HEK293T (cell line): ENCODE measurements around the gene DLG2.

Experiments used
- CTCF ChIA-PET: fragments of 350-600 bp; formaldehyde crosslinking; extraction: SDS; loops from one replicate; lab custom pipeline; 2021; ENCODE audit warnings: antibody characterized with exemption, inconsistent platforms; lab: Yijun Ruan, JAX
- POLR2A ChIA-PET: fragments of 350-600 bp; formaldehyde crosslinking; extraction: SDS; loops from one replicate; lab custom pipeline; 2020; ENCODE audit warnings: antibody characterized with exemption, inconsistent platforms; lab: Yijun Ruan, JAX
- DNase-seq: peaks from one replicate; pipeline ENCODE4 v3.0.0; 2012; ENCODE audit warnings: mixed read lengths; ENCODE audit errors: extremely low spot score
- ARNT ChIP-seq: fragments of 450-650 bp; IDR thresholded peaks from 2 replicates; pipeline ENCODE4 v1.6.1; 2017; ENCODE audit warnings: mild to moderate bottlenecking
- BHLHE40 ChIP-seq: fragments of 450-650 bp; IDR thresholded peaks from 2 replicates; pipeline ENCODE4 v1.6.1; 2016; ENCODE audit warnings: mild to moderate bottlenecking, moderate library complexity, borderline replicate concordance
- CTBP1 ChIP-seq: fragments of 450-650 bp; IDR thresholded peaks from 2 replicates; pipeline ENCODE4 v1.6.1; 2016; ENCODE audit warnings: borderline replicate concordance
- ELF4 ChIP-seq: fragments of 450-650 bp; IDR thresholded peaks from 2 replicates; pipeline ENCODE4 v1.6.1; 2017; ENCODE audit warnings: antibody characterized with exemption
- FOXA1 ChIP-seq: fragments of 450-650 bp; IDR thresholded peaks from 2 replicates; pipeline ENCODE4 v1.6.1; 2016; ENCODE audit warnings: mild to moderate bottlenecking
- FOXK2 ChIP-seq: fragments of 450-650 bp; IDR thresholded peaks from 2 replicates; pipeline ENCODE4 v1.6.1; 2016; ENCODE audit warnings: mild to moderate bottlenecking
- FOXM1 ChIP-seq: fragments of 450-650 bp; IDR thresholded peaks from 2 replicates; pipeline ENCODE4 v1.6.1; 2017; ENCODE audit warnings: mild to moderate bottlenecking, borderline replicate concordance
- HDGF ChIP-seq: fragments of 450-650 bp; IDR thresholded peaks from 2 replicates; pipeline ENCODE4 v1.6.1; 2017; ENCODE audit warnings: antibody characterized with exemption, borderline replicate concordance
- L3MBTL2 ChIP-seq: fragments of 450-650 bp; conservative IDR thresholded peaks from 2 replicates; pipeline ENCODE4 v1.6.1; 2016; ENCODE audit warnings: mild to moderate bottlenecking
- LEF1 ChIP-seq: fragments of 450-650 bp; IDR thresholded peaks from 2 replicates; pipeline ENCODE4 v1.6.1; 2017; ENCODE audit warnings: mild to moderate bottlenecking, borderline replicate concordance
- NFRKB ChIP-seq: fragments of 450-650 bp; IDR thresholded peaks from 2 replicates; pipeline ENCODE4 v1.6.1; 2016; ENCODE audit warnings: mild to moderate bottlenecking, moderate library complexity
- PKNOX1 ChIP-seq: fragments of 450-650 bp; IDR thresholded peaks from 2 replicates; pipeline ENCODE4 v1.6.1; 2016
- SP1 ChIP-seq: fragments of 450-650 bp; IDR thresholded peaks from 2 replicates; pipeline ENCODE4 v1.6.1; 2017
- SUZ12 ChIP-seq: fragments of 450-650 bp; IDR thresholded peaks from 2 replicates; pipeline ENCODE4 v1.6.1; 2016; ENCODE audit warnings: mild to moderate bottlenecking
- TARDBP ChIP-seq: fragments of 450-650 bp; IDR thresholded peaks from 2 replicates; pipeline ENCODE4 v1.6.1; 2016
- ZNF384 ChIP-seq: fragments of 450-650 bp; IDR thresholded peaks from 2 replicates; pipeline ENCODE4 v1.6.1; 2016

The DLG2 gene

GRCh38 chr11:83835423-83835822, 1791.7 kb downstream of the DLG2 start:
- POLR2A ChIA-PET, result no interaction called here
- no peak for DNase-seq
- CTCF ChIA-PET, result interaction anchor here (2.0 kb wide), 1 partner anchor 689 kb away, joined by 11 read pairs; no protein-coding TSS in a partner anchor
- TF ChIP-seq FOXA1 (no peak), HDGF (no peak), ELF4 (no peak), SUZ12 (no peak), TARDBP (no peak), LEF1 (no peak), SP1 (no peak), ZNF384 (no peak), FOXK2 (no peak), L3MBTL2 (no peak), BHLHE40 (no peak)

- no peak for TF ChIP-seq TARDBP
- no peak for TF ChIP-seq FOXM1
- no peak for TF ChIP-seq FOXK2
- no peak for TF ChIP-seq LEF1
- TF ChIP-seq BHLHE40, result no peak
- no peak for TF ChIP-seq SP1
- TF ChIP-seq ELF4, result no peak
- TF ChIP-seq PKNOX1, result no peak
- TF ChIP-seq ARNT, result no peak
- no peak for TF ChIP-seq FOXA1
- no peak for TF ChIP-seq SUZ12
- TF ChIP-seq ZNF384, result no peak
- no peak for TF ChIP-seq HDGF
- DNase-seq, result no peak
- CTCF ChIA-PET, result no interaction called here
- POLR2A ChIA-PET, result no interaction called here
Observed at GRCh38 chr11:83831929-83832328, 1795.2 kb downstream of the DLG2 start.

GRCh38 chr11:83827940-83828554, 1799.1 kb downstream of the DLG2 start:
- CTCF ChIA-PET, result interaction anchor here (1.0 to 1.5 kb wide), 5 partner anchors 9 to 731 kb away, joined by 3 to 7 read pairs (median 4); no protein-coding TSS in a partner anchor
- TF ChIP-seq FOXA1 (no peak), FOXK2 (no peak), HDGF (no peak), FOXM1 (no peak), BHLHE40 (no peak), ARNT (no peak), SUZ12 (no peak), TARDBP (no peak), LEF1 (no peak)
- POLR2A ChIA-PET, result no interaction called here
- DNase-seq, result peak; percentile 30

GRCh38 chr11:83827520-83827919, 1799.6 kb downstream of the DLG2 start:
- ChIA-PET POLR2A (no interaction called here), CTCF (interaction anchor here (0.6 to 1.5 kb wide), 7 partner anchors 9 to 829 kb away, joined by 3 to 7 read pairs (median 4); no protein-coding TSS in a partner anchor)
- DNase-seq, result no peak
- no peak for TF ChIP-seq BHLHE40
- no peak for TF ChIP-seq FOXA1
- no peak for TF ChIP-seq PKNOX1
- TF ChIP-seq ELF4, result no peak
- no peak for TF ChIP-seq SUZ12
- TF ChIP-seq LEF1, result no peak
- TF ChIP-seq ARNT, result no peak
- no peak for TF ChIP-seq FOXM1
- no peak for TF ChIP-seq CTBP1
- no peak for TF ChIP-seq TARDBP
- no peak for TF ChIP-seq NFRKB
- TF ChIP-seq SP1, result no peak
- no peak for TF ChIP-seq HDGF
- no peak for TF ChIP-seq ZNF384
- TF ChIP-seq L3MBTL2, result no peak

- CTCF ChIA-PET, result interaction anchor here (0.6 kb wide), 1 partner anchor 689 kb away, joined by 6 read pairs; no protein-coding TSS in a partner anchor
- DNase-seq, result no peak
- POLR2A ChIA-PET, result no interaction called here
- TF ChIP-seq TARDBP (no peak), FOXK2 (no peak), SP1 (no peak), PKNOX1 (no peak), FOXM1 (no peak)
Observed at GRCh38 chr11:83826078-83826477, 1801.1 kb downstream of the DLG2 start.

GRCh38 chr11:83823461-83824025, 1803.6 kb downstream of the DLG2 start:
- POLR2A ChIA-PET, result interaction anchor here (0.5 kb wide), 1 partner anchor 929 kb away, joined by 3 read pairs; no protein-coding TSS in a partner anchor
- no peak for DNase-seq
- CTCF ChIA-PET, result interaction anchor here (0.6 kb wide), 1 partner anchor 956 kb away, joined by 3 read pairs; no protein-coding TSS in a partner anchor
- TF ChIP-seq ARNT (no peak), LEF1 (no peak), ELF4 (no peak), PKNOX1 (no peak), SUZ12 (no peak), TARDBP (no peak), ZNF384 (no peak), NFRKB (no peak), BHLHE40 (no peak), FOXM1 (no peak), L3MBTL2 (no peak), FOXK2 (no peak), FOXA1 (no peak)
